Measurements from ENCODE around the gene PRKAB1.

GRCh38 chr12:119684711-119685369 lies 16.9 kb downstream of the PRKAB1 start:
- TF ChIP-seq, protein P1, sequence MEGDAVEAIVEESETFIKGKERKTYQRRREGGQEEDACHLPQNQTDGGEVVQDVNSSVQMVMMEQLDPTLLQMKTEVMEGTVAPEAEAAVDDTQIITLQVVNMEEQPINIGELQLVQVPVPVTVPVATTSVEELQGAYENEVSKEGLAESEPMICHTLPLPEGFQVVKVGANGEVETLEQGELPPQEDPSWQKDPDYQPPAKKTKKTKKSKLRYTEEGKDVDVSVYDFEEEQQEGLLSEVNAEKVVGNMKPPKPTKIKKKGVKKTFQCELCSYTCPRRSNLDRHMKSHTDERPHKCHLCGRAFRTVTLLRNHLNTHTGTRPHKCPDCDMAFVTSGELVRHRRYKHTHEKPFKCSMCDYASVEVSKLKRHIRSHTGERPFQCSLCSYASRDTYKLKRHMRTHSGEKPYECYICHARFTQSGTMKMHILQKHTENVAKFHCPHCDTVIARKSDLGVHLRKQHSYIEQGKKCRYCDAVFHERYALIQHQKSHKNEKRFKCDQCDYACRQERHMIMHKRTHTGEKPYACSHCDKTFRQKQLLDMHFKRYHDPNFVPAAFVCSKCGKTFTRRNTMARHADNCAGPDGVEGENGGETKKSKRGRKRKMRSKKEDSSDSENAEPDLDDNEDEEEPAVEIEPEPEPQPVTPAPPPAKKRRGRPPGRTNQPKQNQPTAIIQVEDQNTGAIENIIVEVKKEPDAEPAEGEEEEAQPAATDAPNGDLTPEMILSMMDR (IDR thresholded peaks at IDR 0.05; ENCODE audit: insufficient read depth, low read depth, low read length), result no peak
- no peak for TF ChIP-seq EZH2 (IDR thresholded peaks at IDR 0.05; ENCODE audit: insufficient read depth, low read length)
